Stimulated activated CD8-positive, alpha-beta memory T cell treated with anti-CD3 and anti-CD28 coated beads, Interleukin-7, amount 100 ng/mL, for 48 hours (primary cell): ENCODE data around the gene SURF1.
"Not testable (repeated sequence)": the region's sequence is repeated elsewhere in the genome, so short reads cannot be mapped to it uniquely, and the experiment has no call there.

Source experiments
- DNase-seq, 2 donors: peaks; one replicate each; pipeline ENCODE4 v3.0.0-alpha.2; 2020; ENCODE audit warnings: low read depth in 1 of 2; ENCODE audit errors: extremely low read depth in 1 of 2

The SURF1 gene

GRCh38 chr9:133356391-133357091, at the start of gene SURF1, which contains the start of gene SURF2:
SURF1 (minus strand) TSS chr9:133356487; CDS start chr9:133356453, 34 bp downstream.
SURF2 (plus strand) TSS chr9:133356550; CDS start chr9:133356593, 43 bp downstream.
- DNase-seq = peak; percentile 83 to 84

GRCh38 chr9:133405508-133406438, 49.5 kb upstream of the SURF1 start:
- DNase-seq = no peak

- DNase-seq = no peak
These were observed 48.2 kb upstream of the SURF1 start for GRCh38 chr9:133404454-133405002.

- peak in 1 of 2 donors; percentile 37 for DNase-seq
These were observed 47.6 kb upstream of the SURF1 start for GRCh38 chr9:133403766-133404453.

GRCh38 chr9:133402689-133403088, 46.4 kb upstream of the SURF1 start:
- no peak for DNase-seq

- no peak for DNase-seq
These were observed 45.3 kb upstream of the SURF1 start for GRCh38 chr9:133401588-133401987.

GRCh38 chr9:133400292-133400691, 44.0 kb upstream of the SURF1 start:
- no peak for DNase-seq

- no peak for DNase-seq
These were observed 41.6 kb upstream of the SURF1 start for GRCh38 chr9:133397895-133398294.

- DNase-seq = no peak
These were observed 41.1 kb upstream of the SURF1 start for GRCh38 chr9:133397370-133397769.

GRCh38 chr9:133396952-133397351, 40.7 kb upstream of the SURF1 start:
- no peak for DNase-seq

GRCh38 chr9:133394687-133395271, 38.5 kb upstream of the SURF1 start:
- no peak for DNase-seq

GRCh38 chr9:133393399-133393798, 37.1 kb upstream of the SURF1 start:
- DNase-seq = no peak

GRCh38 chr9:133392308-133392707, 36.0 kb upstream of the SURF1 start:
- not testable (repeated sequence) for DNase-seq

GRCh38 chr9:133391449-133391848, 35.2 kb upstream of the SURF1 start:
- not testable (repeated sequence) for DNase-seq

- DNase-seq = no peak
These were observed 34.4 kb upstream of the SURF1 start for GRCh38 chr9:133390713-133391112.

GRCh38 chr9:133389562-133389961, 33.3 kb upstream of the SURF1 start:
- DNase-seq = no peak

- DNase-seq = no peak
These were observed 32.8 kb upstream of the SURF1 start for GRCh38 chr9:133389025-133389557.

- no peak for DNase-seq
These were observed 31.4 kb upstream of the SURF1 start for GRCh38 chr9:133387680-133388079.

- no peak for DNase-seq
These were observed 30.1 kb upstream of the SURF1 start for GRCh38 chr9:133386338-133386737.

GRCh38 chr9:133385452-133385851, 29.2 kb upstream of the SURF1 start:
- DNase-seq = no peak
